HG02973 (cell line): Measurements from ENCODE around the gene SLC30A3.
"Not testable (repeated sequence)": the region's sequence is repeated elsewhere in the genome, so short reads cannot be mapped to it uniquely, and the experiment has no call there.

ENCODE experiments used
- ATAC-seq: cut with Tn5 transposase; IDR thresholded peaks from one replicate; pipeline ENCODE4 v1.9.1; 2021; ENCODE audit warnings: moderate library complexity; ENCODE audit not compliant: unreplicated experiment

Gene SLC30A3

GRCh38 chr2:27288610-27289009 lies 25.8 kb upstream of the SLC30A3 start:
- ATAC-seq = no peak

GRCh38 chr2:27285481-27285880 lies 22.6 kb upstream of the SLC30A3 start:
- ATAC-seq = no peak

DNA sequence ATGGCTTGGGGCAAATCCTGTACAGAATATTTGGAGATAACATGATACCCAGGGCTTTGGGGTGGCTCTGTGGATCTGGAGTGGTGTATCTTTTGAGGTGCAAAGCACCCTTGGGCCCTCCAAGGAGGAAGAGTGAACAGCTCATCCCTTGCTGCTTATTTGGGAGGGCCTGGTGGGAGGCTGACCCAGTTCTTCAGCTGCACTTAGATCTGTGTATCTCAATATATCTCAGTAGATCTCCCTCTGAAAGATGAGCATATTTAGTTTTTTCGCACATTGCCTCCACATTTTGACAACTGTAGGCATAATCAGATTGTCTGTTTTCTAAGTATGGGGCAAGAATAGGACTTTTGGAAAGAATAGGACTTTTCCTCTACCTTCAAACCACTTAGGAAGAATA lies 22.1 kb upstream of the SLC30A3 start:
- ATAC-seq = no peak

DNA sequence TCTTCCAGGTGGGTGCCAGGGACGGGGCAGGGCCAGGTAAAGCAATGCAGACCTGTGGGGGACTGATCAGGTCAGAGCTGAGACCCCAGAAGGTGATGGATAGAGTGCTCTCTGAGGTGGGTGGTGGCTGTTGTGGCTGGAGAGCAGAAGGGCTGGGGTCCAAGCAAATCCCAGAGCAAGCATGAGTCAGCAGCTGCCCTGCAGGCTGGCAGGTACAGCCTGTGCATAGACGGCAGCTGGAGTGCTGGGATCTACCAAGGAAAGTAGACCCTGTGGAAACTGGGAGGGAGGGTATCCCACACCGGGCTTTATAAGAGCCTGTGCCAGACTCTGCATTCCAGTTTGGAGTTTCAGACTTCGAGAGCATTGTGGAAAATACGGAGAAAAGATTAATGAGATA lies 20.0 kb upstream of the SLC30A3 start:
- no peak for ATAC-seq

DNA sequence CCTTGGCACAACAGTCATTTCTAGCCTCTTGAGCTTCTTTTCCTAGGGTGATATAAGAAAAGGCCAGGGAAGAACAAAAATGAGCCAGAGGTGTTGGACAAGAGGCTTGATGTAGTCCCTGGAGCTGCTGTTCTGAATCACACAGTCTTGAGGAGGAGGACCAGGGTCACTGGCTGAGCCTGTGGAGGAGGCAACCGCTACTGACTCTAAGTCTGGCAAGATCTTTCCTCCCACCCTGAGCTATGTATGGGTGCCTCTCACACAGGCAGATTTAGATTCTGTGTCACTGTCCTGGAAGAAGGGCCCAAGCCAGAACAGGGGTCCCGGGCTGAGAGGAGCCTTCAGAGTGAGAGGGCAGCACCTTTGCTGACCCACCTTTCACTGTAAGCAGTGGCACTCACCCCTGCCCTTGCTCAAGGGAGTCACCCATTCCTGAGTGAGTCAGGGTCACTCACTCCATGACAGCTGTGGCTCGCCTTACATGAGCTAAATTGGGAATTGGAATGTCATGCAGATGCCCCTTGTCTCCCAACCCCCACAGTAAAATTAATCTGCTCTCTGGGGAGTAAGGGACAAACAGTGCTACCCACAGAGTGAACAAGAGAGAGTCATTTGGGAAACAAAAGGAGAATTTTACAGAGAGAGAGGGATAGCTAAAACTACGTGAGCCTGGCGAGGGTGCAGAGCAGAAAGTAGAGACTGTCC lies 19.2 kb upstream of the SLC30A3 start, which contains the start of gene TRIM54:
Gene TRIM54, plus strand, starts transcription at position 575 of the 705 bp plus-strand sequence. CDS start 303 bp downstream, outside the sequence.
- no peak for ATAC-seq

- no peak for ATAC-seq
These were observed 18.6 kb upstream of the SLC30A3 start for GRCh38 chr2:27281442-27281841.

DNA sequence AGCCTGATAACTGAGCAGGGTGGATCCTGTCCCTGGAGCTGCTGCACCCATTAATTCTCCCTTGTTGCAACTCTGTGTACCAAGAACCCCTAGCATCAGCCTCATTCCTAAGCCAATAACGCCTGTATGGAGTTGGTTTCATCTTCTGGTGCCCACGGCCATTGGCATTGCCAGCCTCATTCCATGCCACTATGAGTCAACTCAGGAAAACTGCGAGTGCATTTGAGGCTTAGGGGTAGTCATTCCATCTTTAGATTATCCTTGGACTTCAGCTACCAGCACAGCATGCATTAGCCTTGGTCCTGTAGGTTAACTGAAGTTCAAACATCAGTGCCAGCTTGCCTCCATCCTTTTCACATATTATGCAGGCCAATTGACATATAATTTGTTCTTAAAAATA lies 18.0 kb upstream of the SLC30A3 start:
- ATAC-seq = no peak

DNA sequence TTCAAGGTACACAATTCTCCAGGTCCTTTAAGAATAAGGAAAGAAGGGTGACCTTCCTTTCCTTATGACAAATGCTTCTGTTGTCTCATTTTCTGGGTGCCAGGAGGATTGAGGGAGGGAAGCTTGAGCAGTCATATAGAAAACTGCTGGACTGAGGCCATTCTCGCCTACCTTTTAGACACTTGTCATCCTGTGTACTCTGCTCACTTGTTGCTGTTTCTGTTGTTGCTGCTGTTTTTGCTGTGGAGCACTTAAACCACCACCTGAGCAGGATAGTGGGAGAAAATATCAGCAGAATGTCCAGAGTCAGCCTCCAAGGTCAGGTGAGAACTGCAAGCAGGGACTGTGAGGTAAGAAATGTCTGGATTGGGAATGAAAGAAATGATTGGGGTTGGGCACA lies 15.2 kb upstream of the SLC30A3 start:
- ATAC-seq = no peak

- no peak for ATAC-seq
These were observed 12.6 kb upstream of the SLC30A3 start, which contains the start of gene DNAJC5G for GRCh38 chr2:27275211-27276150. Gene DNAJC5G, plus strand, starts transcription at chr2:27275433. Its CDS starts 1,296 bp downstream, at chr2:27276729.

DNA sequence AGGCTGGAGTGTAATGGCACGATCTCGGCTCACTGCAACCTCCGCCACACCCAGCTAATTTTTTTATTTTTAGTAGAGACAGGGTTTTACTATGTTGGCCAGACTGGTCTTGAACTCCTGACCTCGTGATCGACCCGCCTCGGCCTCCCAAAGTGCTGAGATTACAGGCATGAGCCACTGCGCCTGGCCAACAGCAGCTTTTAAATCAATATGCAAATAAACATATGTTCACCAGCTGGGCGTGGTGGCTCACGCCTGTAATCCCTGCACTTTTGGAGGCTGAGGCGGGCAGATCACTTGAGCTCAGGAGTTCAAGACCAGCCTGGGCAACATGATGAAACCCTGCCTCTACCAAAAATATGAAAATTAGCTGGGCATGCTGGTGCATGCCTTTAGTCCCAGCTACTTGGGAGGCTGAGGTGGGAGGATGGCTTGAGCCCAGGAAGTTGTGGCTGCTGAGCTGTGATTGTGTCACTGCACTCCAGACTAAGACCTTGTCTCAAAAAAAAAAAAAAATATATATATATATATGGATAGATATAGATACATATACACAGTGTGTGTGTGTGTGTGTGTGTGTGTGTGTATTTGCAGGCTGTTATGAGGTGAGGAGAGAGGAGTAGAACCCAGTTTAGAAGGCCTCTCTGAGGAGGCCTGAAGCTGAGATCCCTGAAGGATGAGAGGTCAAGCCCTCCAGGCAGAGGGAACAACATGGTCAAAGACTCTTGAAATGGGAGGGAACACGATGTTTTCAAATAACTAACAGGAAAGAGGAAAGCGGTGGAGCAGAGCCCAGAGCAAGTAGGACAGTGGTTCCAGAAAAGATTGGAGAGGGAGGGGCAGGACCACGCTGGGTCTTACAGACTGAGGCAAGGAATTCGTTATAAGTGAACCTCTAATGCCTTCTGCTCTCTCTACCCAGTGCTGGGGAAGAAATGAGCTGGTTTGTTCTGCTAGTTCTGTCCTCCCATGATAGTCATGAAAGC lies 10.0 kb upstream of the SLC30A3 start:
- ATAC-seq = not testable (repeated sequence)

DNA sequence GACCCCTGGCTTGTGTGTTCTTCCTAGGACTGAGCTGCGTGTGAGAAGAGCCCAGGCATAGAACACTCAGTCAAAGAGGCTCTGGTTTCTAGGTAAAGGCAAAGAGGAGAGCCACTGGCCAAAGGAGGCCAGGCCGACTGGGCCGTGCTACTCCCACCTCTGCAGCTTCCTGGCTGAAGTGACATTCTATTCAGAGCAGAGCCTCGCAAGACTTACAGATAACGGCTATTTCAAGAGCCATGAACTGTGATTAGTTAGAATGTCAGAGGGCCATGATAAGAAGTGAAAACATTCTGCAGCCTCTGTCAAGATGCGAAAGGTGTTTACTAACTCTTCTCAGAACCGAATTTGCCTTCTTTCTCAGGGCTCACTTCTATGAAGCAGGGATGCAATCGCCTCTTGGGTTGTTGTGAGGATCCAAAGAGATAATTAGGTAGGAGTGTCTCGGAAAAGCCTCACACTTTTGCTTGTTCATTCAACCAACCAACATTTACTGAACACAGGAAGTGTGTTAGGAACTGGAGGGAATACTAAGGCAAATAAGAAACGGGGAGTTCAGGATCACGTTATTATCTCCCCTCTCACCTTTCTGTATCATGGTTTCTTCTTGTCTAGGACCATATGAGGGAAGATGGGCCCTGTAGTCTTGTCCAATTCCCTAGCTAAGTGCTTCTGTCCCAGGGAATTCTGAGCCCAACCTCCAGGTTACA lies 8.9 kb upstream of the SLC30A3 start:
- ATAC-seq = no peak

- ATAC-seq = no peak
These were observed 7.8 kb upstream of the SLC30A3 start for GRCh38 chr2:27270670-27271069.

GRCh38 chr2:27270131-27270530 lies 7.3 kb upstream of the SLC30A3 start:
- ATAC-seq = no peak

- ATAC-seq = not testable (repeated sequence)
These were observed 5.4 kb upstream of the SLC30A3 start for GRCh38 chr2:27268296-27268695.

DNA sequence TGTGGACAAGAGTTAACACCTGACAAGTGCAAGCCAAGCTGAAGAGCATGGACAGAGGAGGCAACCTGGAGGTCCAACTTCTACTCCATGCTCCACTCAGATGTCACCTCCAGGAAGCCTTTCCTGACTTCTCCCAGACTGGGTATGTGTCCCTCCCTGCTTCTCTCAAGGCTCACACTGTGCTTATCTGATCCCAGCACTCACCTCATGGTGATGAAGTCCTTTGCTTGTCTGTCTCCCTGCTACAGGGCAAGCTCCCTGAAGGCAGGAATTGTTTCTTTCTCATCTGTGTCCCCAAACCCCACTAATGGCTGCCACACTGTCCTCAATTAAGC lies 2.7 kb upstream of the SLC30A3 start:
- no peak for ATAC-seq

GRCh38 chr2:27264753-27265535 lies 2.1 kb upstream of the SLC30A3 start:
- ATAC-seq = no peak

DNA sequence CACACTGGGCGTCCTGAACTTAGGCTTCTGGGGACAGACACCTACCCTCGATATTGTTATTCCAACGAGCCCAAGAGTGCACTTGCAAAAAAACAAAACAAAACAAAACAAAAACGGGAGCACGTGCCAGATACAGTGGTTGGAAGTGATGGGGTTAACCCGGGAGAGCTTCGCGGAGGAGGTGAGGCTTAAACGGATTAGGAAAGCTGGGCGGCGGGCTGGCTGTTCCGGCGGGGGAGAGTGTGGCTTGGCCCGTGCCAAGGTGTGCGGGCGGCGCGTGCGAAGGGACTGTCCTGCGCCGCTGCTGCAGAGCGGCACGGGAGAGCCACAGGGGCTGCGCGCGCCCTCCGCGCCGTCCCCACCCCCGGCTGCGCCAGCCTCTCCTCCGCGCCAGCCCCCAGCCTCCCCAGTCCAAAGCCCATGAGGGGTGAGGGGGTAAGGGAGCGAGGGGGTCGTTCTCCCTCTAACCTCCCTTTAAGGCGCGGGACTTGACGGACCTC lies 1.5 kb upstream of the SLC30A3 start:
- no peak for ATAC-seq

DNA sequence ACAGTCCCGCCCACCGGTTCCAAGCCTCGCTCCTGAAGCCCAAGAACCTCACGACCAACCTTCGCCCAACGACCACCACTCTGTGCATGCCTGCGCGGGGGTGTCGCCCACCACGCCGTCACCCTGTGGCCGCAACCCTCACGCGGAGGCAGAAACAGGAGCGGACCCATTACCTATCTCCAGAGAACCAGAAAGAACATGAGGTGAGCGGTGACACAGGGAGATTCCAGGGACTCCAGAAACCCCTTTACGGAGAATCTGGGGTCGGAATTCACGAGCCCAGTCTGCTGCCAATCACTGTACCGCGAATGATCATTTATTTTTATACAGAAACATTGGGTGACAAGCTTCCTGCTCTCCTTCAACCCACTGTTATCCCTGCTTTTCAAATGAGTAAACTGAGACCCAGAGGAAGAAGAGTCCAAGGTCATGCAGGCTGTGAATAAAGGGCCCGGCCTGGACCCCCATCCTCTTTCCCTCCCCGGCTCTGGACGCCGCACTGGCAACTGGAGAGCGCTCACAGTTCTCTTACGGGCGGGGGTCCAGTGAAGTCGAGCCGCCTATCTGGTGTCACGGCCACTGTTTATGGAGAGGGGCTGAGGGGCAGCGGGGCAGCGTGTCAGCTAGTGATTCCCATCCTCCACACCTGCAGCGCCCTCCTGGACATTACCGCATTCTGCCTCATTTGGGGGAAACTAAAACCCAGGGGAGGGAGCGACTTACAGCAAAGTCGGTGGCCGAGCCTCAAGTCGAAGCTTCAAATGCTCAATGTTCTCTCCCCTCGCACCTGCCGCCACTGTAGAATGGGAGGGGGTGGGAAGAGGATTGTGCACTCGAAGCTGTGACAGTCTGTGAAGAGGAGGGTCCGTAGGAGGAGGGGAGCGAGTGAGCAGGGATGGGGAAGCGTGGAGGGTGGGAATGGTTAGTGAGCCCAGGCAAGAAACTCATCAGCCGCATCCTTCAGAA lies 723 bp upstream of the SLC30A3 start:
- ATAC-seq = no peak
